Measurements from ENCODE around the gene ADAT2.

Gene ADAT2

DNA sequence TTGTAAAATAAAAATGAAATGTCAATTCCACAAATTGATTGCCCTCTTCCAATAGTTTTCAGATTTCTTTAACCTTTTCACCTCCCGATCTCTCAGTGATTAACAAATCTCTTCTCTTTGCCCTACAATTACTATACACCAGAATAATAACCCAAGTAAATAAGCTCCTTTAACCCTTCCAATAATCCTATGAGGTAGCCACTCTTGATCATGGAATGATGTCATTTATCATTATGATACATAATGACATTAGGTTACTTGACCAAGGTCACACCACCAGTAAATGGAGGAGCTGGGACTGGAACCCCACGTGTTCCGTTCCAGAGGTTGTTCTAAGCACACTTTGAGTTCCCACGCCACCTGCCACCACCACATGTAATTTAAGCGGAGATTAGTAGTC, 54.8 kb downstream of the ADAT2 start:
- no peak for TF ChIP-seq CTCF (conservative IDR thresholded peaks at IDR 0.05)
- H3K27ac ChIP-seq, result no peak overlapping the region

DNA sequence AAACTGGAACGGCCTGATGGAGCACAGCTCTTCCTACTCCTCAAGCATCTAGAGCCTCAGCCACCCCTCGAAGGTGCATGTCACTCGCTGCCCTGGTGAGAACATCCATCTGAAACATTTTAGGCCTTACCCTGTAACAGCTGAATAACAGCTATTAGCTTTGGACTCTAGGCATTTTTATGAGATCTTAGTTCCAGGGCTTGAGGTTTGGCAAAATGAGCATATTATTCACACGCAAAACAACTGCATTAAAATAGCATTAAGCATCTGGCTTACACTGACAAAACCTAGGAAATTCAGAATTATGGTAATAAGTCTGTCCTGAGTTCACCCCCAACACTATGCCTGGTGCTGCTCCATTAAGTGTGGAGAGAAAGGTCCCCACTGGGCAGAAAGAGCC, 56.1 kb downstream of the ADAT2 start:
- no peak overlapping the region for H3K27ac ChIP-seq
- no peak for TF ChIP-seq CTCF (conservative IDR thresholded peaks at IDR 0.05)

DNA sequence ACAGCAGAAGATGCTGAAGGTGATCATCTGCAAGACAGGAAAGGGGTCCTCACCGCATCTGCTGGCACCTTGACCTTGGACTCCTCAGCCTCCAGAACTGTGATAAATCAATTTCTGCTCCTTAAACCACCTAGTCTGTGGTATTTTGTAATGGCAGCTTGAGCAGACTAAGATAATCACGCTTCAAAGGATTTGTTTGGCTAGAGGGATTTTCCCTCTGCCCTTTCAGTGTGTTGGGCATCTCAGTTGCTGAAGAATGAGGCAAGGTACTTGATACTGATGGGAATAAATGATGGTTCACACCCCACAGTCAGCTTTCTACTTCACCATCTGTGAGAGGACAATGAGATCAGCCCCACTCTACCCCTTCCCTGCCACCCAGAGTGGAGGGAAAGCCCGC, 60.2 kb downstream of the ADAT2 start:
- no peak for TF ChIP-seq CTCF (conservative IDR thresholded peaks at IDR 0.05)
- no peak overlapping the region for H3K27ac ChIP-seq

GRCh38 chr6:143385636-143386035, 64.9 kb downstream of the ADAT2 start:
- H3K27ac ChIP-seq, result no peak overlapping the region
- no peak for TF ChIP-seq CTCF (conservative IDR thresholded peaks at IDR 0.05)

GRCh38 chr6:143376861-143377260, 73.6 kb downstream of the ADAT2 start:
- no peak for TF ChIP-seq CTCF (conservative IDR thresholded peaks at IDR 0.05)
- no peak overlapping the region for H3K27ac ChIP-seq

GRCh38 chr6:143376375-143376774, 74.1 kb downstream of the ADAT2 start:
- TF ChIP-seq CTCF (conservative IDR thresholded peaks at IDR 0.05), result no peak
- H3K27ac ChIP-seq, result no peak overlapping the region

DNA sequence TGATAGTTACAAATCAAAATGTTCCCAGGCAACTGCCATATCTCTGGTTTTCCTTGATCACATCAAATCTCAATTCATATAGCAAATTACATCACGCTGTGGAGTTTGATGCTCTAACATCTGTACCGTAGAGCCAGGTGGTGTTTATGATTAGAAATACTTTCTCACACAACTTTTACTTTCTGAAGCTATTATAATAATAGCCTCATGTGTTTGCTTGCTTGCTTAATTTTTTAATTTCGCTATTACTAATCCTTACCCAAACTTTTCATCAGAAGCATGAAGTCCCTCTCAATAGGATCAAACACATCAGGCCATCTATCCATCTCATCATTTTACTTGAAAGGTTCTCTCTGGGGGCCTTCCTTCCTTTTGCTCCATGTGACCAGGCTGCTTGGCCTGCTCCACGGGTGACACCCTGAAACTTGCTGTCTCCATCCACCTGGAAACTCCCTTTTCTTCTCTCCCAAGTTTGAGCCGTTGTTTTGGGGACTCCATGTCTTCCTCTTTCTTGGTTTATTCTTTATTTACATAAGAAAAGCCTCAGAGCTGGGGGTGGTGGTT, 75.4 kb downstream of the ADAT2 start:
- H3K27ac ChIP-seq, result no peak overlapping the region
- no peak for TF ChIP-seq CTCF (conservative IDR thresholded peaks at IDR 0.05)
